ENCODE measurements around the gene ASTN1.

Gene ASTN1

GRCh38 chr1:177162243-177162642 lies 2.3 kb downstream of the ASTN1 start:
- no peak for DNase-seq

DNA sequence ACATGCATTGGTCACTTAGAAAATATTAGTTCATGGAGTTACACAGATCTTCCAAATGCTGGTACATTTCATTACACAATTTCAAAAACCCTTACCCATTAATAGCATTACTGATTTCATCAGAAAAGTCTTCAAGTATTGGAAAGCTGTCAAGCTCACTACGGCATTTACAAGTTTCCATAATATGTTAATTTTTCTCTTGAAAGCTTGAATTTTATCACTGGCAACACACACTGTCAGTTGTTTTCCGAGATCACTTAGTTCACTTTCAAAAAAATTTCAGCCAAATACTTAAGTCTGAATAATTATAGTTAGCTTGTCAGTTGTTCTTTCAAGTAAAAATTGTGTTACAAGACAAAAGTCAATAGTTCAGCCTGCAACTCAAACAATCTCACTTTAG lies 18.0 kb downstream of the ASTN1 start:
- no peak for DNase-seq

GRCh38 chr1:177145106-177146070 lies 19.1 kb downstream of the ASTN1 start:
- no peak for DNase-seq

- DNase-seq: no peak
These were observed 21.7 kb downstream of the ASTN1 start for GRCh38 chr1:177142791-177143271.

GRCh38 chr1:177142010-177142409 lies 22.5 kb downstream of the ASTN1 start:
- no peak for DNase-seq

DNA sequence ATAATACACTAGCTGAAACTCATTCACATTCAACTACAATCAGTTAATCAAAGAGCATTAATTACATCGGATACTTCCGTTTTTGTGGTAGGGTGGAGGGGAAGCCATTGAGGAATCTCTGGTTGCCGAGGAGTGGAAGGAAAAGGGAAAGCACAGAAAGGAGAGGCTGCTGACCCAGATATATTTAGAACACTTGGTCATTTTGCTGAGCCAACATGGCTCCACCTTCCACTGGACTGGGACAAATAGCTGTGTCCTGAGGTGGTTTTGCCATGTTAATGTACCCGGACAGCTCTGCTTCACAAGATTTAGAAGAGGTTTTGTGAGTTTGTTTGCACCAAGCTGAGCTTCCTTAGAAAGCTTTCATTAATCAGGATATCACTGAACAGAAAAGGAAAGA lies 26.2 kb downstream of the ASTN1 start:
- DNase-seq: no peak

DNA sequence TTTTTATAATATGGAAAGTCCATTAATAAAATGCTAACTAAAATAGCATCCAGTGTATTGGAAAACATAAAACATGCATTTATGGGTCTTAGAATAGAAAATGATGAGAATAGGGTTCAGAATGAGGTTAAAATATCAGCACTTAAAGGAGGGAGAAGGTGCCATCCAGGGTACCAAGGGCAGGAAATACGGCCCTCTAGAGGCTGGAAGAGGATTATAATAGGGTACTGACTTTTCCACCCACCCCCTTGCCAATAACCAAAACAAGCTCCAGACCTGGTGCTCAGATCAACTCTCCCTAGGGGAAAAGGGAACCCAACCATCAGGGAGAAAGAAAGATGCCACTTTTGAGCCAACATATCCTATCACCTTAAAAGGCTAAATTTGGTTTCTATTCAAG lies 26.7 kb downstream of the ASTN1 start:
- DNase-seq: no peak

- no peak for DNase-seq
These were observed 29.3 kb downstream of the ASTN1 start for GRCh38 chr1:177135250-177135649.

DNA sequence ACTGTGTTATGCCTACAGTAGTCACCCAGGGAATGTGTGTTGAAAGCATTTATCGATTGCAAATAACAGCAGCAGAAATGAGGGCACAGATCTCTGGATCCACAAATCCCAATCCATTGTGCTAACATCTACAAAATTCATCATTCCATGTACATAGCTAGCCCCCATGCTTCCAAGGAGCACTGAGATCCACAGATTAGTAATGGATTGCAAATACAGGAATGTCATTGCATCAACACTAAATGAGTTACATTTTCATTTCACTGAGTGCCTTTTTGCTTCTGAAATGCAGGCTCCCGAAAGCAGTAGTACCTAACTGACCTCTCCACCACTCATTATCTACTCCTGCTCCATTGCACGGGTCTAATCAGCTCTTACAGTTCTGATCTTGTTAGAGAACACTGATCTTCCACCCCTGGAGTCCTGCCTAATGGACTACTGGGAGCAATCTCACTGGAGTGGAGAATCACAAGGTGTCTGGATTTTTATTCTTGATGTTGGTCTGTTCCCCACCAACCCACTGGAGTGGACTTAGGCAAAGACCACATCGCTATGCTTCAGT lies 30.5 kb downstream of the ASTN1 start:
- DNase-seq: no peak

- no peak for DNase-seq
These were observed 32.4 kb downstream of the ASTN1 start for GRCh38 chr1:177132141-177132540.

DNA sequence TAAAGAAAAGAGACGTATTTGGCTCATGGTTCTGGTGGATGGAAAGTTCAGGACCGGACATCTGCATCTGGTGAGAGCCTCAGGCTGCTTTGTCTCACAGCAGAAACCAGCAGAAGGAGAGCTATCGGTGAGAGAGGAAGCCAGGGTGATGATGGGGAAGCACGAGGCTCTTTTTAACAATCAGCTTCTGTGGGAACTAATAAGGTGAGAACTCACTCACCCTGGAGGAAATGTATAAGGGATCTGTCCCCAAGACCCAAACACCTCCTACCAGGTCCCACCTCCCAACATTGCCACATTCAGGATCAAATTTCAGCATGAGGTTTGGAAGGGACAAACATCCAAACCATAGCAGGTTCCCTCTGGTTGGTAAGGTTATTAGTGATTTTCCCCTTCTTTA lies 32.8 kb downstream of the ASTN1 start:
- no peak for DNase-seq

- no peak for DNase-seq
These were observed 34.0 kb downstream of the ASTN1 start for GRCh38 chr1:177130451-177130945.

GRCh38 chr1:177128665-177129281 lies 35.7 kb downstream of the ASTN1 start:
- no peak for DNase-seq

- no peak for DNase-seq
These were observed 38.2 kb downstream of the ASTN1 start for GRCh38 chr1:177126267-177126666.

GRCh38 chr1:177124577-177125278 lies 39.8 kb downstream of the ASTN1 start:
- no peak for DNase-seq

GRCh38 chr1:177122461-177123251 lies 41.9 kb downstream of the ASTN1 start:
- DNase-seq: no peak

- no peak for DNase-seq
These were observed 45.2 kb downstream of the ASTN1 start for GRCh38 chr1:177119311-177119710.

DNA sequence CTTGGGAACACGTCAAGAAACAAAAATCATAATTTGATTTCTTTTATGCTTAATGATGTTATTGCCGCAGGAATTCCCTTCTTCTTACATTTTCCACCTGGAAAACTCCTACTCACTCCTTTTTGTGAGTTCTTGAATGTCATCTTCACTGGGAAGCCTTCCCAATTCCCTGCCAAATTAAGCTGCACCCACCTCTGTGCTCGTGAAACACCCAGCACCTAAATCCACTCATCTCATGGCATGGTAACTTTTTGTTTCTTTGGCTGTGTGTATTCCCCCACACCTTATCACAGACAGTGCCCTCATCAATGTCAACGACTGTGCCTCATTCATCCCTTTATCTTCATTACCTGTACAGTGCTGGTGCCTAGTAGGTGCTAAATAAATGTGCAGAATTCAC lies 45.6 kb downstream of the ASTN1 start:
- DNase-seq: no peak

DNA sequence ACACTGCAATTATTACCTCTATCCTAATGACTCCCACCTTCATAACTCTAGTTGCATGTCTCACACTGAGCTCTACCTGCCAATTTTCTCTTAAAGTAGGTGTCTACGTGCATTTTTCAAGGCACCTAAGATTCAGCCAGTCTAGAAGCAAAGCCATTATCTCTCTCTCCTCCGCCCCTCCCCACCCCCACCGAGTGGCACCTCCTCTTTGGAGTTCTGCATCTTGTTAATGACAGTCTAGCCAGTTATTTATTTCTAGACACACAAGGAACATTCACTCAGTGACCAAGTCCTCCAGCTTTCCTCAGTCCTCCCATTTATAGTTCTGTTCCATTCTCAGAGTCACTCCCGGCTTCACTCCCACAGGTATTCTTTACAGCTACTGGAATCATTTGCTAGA lies 47.6 kb downstream of the ASTN1 start:
- no peak for DNase-seq

DNA sequence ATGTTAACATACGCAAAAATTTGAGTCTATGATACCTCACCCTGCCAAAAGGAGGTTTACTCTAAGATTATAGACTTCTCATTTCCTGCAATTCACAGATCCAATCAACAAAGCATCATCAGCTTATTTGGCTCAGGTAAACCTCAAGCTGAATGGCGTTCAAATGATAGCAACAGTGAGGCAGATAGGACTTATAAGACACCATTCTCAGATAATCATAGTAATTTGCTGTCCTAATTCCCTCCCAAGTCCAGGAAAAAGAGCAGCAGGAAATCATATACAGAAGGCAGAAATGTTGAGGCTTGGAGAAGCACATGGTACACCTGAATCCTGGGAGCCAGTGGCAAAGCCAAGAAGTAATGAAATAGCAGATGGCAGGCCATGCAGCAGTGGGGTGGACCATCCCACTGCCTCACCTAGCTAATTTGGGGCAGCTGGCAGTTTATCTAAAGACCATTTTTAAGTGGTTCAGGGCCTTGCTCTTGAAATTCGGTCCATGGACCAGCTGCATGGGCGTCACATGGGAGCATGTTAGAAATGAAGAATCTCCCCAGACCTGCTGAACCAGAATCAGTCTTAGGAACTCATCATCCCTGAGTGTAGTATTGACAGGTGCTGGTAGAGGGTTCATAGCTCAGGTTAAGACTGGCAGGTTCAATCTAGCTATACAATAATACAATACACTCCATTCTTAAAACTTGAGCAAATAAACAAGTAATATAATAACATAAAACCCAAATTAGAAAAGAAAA lies 57.7 kb downstream of the ASTN1 start:
- DNase-seq: no peak

DNA sequence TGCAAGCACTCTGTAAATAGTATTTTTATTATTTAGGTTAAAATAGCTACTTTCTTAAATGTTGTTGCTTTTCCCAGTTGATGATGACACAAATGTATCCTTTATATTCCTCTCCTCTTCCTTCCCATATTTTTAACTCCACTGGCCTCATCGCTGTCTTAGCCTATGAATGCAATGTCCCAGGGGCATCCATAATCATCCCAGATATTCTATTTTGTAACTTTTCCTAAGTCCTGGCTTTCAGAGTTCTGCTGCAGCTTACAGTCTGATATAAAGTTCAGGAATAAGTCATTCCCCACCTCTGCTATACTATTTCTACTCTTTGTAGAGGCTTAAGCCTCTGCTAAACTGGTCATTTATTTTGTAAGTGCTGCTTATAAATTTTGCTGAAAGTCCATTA lies 58.3 kb downstream of the ASTN1 start:
- DNase-seq: no peak
